Activated CD8-positive, alpha-beta T cell treated with anti-CD3 and anti-CD28 coated beads for 36 hours (primary cell): ENCODE measurements around the gene MYLK. TPM values are rescaled to one million over a fixed set of nuclear protein-coding genes. Genes with fewer than 3 reads are reported as not detected.

Source experiments
- ATAC-seq: fragments of 200-7000 bp; cut with Tn5 transposase; one replicate; pipeline ENCODE4 v1.10.0; 2021; ENCODE audit warnings: mild to moderate bottlenecking, moderate library complexity
- CTCF ChIA-PET: fragments of 350-600 bp; sonication (Branson Sonifier 250); formaldehyde crosslinking; loops from one replicate; lab custom pipeline; 2021; ENCODE audit warnings: antibody characterized with exemption; lab: Charles Lee
- POLR2A ChIA-PET: fragments of 350-600 bp; sonication (Branson Sonifier 250); formaldehyde crosslinking; loops from one replicate; lab custom pipeline; 2021; ENCODE audit warnings: antibody characterized with exemption; lab: Charles Lee
- DNase-seq: peaks from one replicate; pipeline ENCODE4 v3.0.0-alpha.2; 2020
- H3K27ac Mint-ChIP-seq: one replicate; pipeline ENCODE4 v1.8.0; 2021; ENCODE audit warnings: mild to moderate bottlenecking, mixed read lengths
- H3K27me3 Mint-ChIP-seq: one replicate; pipeline ENCODE4 v1.8.0; 2021; ENCODE audit warnings: mixed read lengths
- H3K36me3 Mint-ChIP-seq: one replicate; pipeline ENCODE4 v1.8.0; 2021; ENCODE audit warnings: low read depth, mixed read lengths
- H3K4me1 Mint-ChIP-seq: one replicate; pipeline ENCODE4 v1.8.0; 2021; ENCODE audit warnings: low read depth, mixed read lengths
- H3K4me3 Mint-ChIP-seq: one replicate; pipeline ENCODE4 v1.8.0; 2021; ENCODE audit warnings: mild to moderate bottlenecking, moderate library complexity, mixed read lengths
- H3K9me3 Mint-ChIP-seq: one replicate; pipeline ENCODE4 v1.8.0; 2021; ENCODE audit warnings: mixed read lengths
- CTCF ChIP-seq: fragments of 200-600 bp; IDR thresholded peaks from one replicate; pipeline ENCODE4 v1.8.0; 2022; ENCODE audit warnings: antibody characterized with exemption, mild to moderate bottlenecking
- intact Hi-C: fragments of 100-400 bp; cut with micrococcal nuclease; formaldehyde crosslinking; loops from one replicate; pipeline ENCODE4 v1.10.0; 2022
- total RNA-seq, 2 experiments: library from RNA; stranded (reverse); gene quantifications; one replicate each; pipeline ENCODE4 v1.2.3, GENCODE V29; 2021

MYLK gene
- total RNA-seq, 2 experiments from 2014 or later = 0.34 TPM; not detected in 1

- no peaks in the 10 kb centered on the region for H3K27me3 Mint-ChIP-seq
- DNase-seq = no peak
- no peaks in the 10 kb centered on the region for H3K9me3 Mint-ChIP-seq
- H3K4me1 Mint-ChIP-seq = no peaks in the 10 kb centered on the region
- POLR2A ChIA-PET = no interaction called here
- no peak for ATAC-seq
- CTCF ChIA-PET = interaction anchor here (1.0 kb wide), 2 partner anchors 16 to 18 kb away, joined by 3 read pairs; no protein-coding TSS in a partner anchor
- no peak overlapping the region for H3K4me3 Mint-ChIP-seq
- intact Hi-C loops = no loop called here
- H3K27ac Mint-ChIP-seq = no peak overlapping the region
- TF ChIP-seq CTCF = no peak
- peaks cover 2% of the 10 kb centered on the region for H3K36me3 Mint-ChIP-seq
Measured at GRCh38 chr3:123624302-123624701, 259.8 kb downstream of the MYLK start.

- TF ChIP-seq CTCF = no peak
- DNase-seq (no peak), ATAC-seq (no peak)
- Mint-ChIP-seq H3K4me3 (no peak overlapping the region), H3K9me3 (no peaks in the 10 kb centered on the region), H3K27ac (no peak overlapping the region), H3K36me3 (no peaks in the 10 kb centered on the region), H3K27me3 (no peaks in the 10 kb centered on the region), H3K4me1 (no peaks in the 10 kb centered on the region)
- intact Hi-C loops = no loop called here
- POLR2A ChIA-PET = no interaction called here
- CTCF ChIA-PET = interaction anchor here (1.0 kb wide), 2 partner anchors 17 to 19 kb away, joined by 3 read pairs; no protein-coding TSS in a partner anchor
Measured at GRCh38 chr3:123623346-123623880, 260.7 kb downstream of the MYLK start.

- no peak for ATAC-seq
- ChIA-PET CTCF (interaction anchor here (0.8 kb wide), 1 partner anchor 19 kb away, joined by 3 read pairs; no protein-coding TSS in a partner anchor), POLR2A (no interaction called here)
- H3K4me3 Mint-ChIP-seq = no peak overlapping the region
- H3K36me3 Mint-ChIP-seq = no peaks in the 10 kb centered on the region
- H3K4me1 Mint-ChIP-seq = no peaks in the 10 kb centered on the region
- intact Hi-C loops = no loop called here
- no peak overlapping the region for H3K27ac Mint-ChIP-seq
- no peak for DNase-seq
- no peaks in the 10 kb centered on the region for H3K9me3 Mint-ChIP-seq
- TF ChIP-seq CTCF = no peak
- H3K27me3 Mint-ChIP-seq = no peaks in the 10 kb centered on the region
Measured at GRCh38 chr3:123622766-123623165, 261.4 kb downstream of the MYLK start.

- DNase-seq = no peak
- Mint-ChIP-seq H3K9me3 (no peaks in the 10 kb centered on the region), H3K4me3 (no peak overlapping the region), H3K4me1 (no peaks in the 10 kb centered on the region), H3K36me3 (no peaks in the 10 kb centered on the region), H3K27me3 (no peaks in the 10 kb centered on the region), H3K27ac (no peak overlapping the region)
- no peak for TF ChIP-seq CTCF
- CTCF ChIA-PET = no interaction called here
- intact Hi-C loops = no loop called here
- no peak for ATAC-seq
- POLR2A ChIA-PET = no interaction called here
Measured at GRCh38 chr3:123621850-123622189, 262.3 kb downstream of the MYLK start.

GRCh38 chr3:123621186-123621849, 262.8 kb downstream of the MYLK start:
- Mint-ChIP-seq H3K27ac (no peak overlapping the region), H3K27me3 (no peaks in the 10 kb centered on the region), H3K4me3 (no peak overlapping the region), H3K4me1 (no peaks in the 10 kb centered on the region), H3K9me3 (no peaks in the 10 kb centered on the region), H3K36me3 (no peaks in the 10 kb centered on the region)
- TF ChIP-seq CTCF = no peak
- CTCF ChIA-PET = interaction anchor here (0.7 to 1.4 kb wide), 3 partner anchors 15 to 31 kb away, joined by 3 read pairs; no protein-coding TSS in a partner anchor
- DNase-seq = no peak
- no peak for ATAC-seq
- intact Hi-C loops = no loop called here
- POLR2A ChIA-PET = no interaction called here
